ENCODE data around the gene RMND1.

DNA sequence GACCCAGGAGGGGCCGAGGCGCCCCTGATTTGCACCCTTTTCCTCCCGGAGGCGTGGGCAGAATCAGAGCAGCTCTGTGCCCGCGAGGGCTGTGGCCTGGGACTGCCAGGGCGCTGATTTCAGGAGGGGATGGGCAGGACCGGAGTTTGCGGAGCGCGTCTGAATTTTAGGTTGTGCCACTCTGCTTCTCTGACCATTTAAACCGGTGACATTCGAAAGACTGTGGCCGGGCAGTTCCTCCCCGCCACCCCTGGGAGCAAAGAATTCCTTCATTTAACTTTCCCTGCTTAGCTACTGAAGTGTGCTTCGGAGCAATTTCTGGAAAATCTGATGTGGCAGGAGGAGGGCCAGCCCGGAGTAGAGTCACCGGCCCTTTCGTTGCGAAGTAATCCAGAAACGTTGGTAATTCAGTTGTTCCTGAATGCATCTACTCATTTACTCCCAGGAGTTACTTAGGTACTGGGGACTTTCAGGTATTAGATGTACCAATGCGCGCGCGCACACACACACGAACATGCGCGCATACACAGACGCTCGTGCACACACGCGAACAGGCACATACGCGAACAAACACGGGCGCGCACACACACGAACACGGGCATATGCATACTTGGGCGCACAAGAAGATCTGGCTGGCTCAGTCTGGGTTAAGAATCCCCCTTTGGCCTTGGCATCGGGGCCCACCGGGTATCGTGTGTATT, 42.5 kb upstream of the RMND1 start:
- TF ChIP-seq, protein P1, sequence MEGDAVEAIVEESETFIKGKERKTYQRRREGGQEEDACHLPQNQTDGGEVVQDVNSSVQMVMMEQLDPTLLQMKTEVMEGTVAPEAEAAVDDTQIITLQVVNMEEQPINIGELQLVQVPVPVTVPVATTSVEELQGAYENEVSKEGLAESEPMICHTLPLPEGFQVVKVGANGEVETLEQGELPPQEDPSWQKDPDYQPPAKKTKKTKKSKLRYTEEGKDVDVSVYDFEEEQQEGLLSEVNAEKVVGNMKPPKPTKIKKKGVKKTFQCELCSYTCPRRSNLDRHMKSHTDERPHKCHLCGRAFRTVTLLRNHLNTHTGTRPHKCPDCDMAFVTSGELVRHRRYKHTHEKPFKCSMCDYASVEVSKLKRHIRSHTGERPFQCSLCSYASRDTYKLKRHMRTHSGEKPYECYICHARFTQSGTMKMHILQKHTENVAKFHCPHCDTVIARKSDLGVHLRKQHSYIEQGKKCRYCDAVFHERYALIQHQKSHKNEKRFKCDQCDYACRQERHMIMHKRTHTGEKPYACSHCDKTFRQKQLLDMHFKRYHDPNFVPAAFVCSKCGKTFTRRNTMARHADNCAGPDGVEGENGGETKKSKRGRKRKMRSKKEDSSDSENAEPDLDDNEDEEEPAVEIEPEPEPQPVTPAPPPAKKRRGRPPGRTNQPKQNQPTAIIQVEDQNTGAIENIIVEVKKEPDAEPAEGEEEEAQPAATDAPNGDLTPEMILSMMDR (conservative IDR thresholded peaks at IDR 0.05; ENCODE audit: low read length) = no peak
- TF ChIP-seq EZH2phosphoT487 (IDR thresholded peaks at IDR 0.05; ENCODE audit: borderline replicate concordance) = no peak

All from Loucy (cell line).